ENCODE data around the gene CARMIL1.
A peak's percentile ranks its signal among the peaks of the same experiment; 100 is the strongest.
"Not testable (repeated sequence)": the region's sequence is repeated elsewhere in the genome, so short reads cannot be mapped to it uniquely, and the experiment has no call there.

The CARMIL1 gene

GRCh38 chr6:25277857-25278256 lies 1.3 kb upstream of the CARMIL1 start:
- no peak for DNase-seq

DNA sequence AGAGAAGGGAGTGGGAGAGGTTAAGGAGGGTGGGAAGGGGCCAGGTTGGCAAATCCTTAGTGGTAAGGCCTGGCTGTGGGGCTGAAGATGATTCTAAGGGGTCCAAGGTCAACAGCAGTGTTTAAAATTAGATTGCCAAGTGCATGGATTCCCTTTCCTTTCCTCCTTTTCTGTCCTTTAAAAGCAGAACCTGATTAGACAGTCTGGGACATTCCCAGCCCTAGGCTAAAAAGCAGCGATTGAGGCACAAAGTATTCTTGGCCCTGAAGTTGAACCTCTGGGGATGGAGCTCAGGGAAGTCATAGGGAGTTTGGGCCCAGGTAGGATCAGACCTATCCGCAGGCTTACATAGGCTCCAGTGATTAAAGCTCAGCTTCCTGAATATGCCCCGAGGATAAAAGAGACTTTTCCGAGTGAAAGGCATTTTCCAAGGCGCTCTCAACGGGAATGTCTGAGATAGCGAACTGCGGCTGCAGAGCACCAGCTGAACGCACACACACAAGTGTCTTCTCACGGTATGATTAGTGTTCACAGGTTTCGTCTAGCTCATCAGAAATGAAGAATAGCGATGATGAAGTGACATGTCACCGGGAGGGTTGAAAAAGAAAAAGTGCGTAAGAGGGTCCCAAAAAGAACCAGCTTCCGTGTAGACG lies 787 bp upstream of the CARMIL1 start:
- DNase-seq = no peak

DNA sequence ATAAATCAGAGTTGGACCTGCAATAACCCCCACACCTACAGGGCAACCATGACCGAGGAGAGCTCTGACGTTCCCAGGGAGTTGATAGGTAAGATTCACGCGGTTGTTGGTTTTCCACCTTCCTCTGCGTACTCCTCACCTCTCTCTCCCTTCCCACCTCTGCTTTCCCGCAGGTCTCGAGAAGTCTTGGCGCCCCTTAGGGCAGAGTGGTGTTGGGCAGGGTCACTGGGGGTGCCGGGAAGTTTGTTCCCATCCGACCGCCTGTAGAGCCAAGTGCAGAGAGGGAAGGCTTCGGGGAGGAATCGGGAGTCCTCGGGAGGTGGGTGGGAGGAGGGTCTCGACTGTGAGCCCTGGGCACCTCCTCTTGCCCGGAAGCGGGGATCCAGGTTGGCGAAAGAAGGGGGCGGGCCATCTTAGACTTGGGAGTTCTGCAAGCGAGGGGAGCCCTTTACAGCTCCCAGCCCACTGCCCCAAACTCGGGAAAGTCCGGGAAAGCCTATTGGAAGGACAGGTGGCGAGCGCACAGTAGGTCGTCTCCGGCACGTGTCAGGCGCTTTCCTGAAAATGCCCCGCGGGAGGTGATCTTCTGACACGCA lies 672 bp downstream of the CARMIL1 start:
- DNase-seq = peak; percentile 57

- DNase-seq = no peak
These were observed 1.3 kb downstream of the CARMIL1 start for GRCh38 chr6:25280344-25281074.

- DNase-seq = no peak
These were observed 7.7 kb downstream of the CARMIL1 start for GRCh38 chr6:25286891-25287290.

GRCh38 chr6:25287941-25288340 lies 8.8 kb downstream of the CARMIL1 start:
- no peak for DNase-seq

DNA sequence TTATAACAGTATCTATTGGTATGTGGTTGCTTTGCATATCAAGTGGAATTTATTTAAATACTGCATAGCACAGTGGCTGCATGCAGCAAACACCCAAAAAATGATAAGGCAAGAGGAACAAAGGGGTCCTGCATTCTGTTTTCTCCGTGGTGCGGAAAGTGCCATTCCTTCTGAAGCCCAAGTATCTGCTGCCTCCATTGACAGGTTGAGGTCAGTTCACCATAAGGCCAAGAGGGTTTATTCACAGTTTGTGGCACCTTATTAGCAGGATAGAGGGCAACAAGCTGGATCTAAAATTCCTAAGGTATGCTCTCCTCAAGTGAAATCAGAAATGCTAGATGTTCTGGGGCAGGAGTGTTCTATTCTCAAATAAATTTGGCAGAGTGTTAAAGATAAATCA lies 9.3 kb downstream of the CARMIL1 start:
- DNase-seq = no peak

DNA sequence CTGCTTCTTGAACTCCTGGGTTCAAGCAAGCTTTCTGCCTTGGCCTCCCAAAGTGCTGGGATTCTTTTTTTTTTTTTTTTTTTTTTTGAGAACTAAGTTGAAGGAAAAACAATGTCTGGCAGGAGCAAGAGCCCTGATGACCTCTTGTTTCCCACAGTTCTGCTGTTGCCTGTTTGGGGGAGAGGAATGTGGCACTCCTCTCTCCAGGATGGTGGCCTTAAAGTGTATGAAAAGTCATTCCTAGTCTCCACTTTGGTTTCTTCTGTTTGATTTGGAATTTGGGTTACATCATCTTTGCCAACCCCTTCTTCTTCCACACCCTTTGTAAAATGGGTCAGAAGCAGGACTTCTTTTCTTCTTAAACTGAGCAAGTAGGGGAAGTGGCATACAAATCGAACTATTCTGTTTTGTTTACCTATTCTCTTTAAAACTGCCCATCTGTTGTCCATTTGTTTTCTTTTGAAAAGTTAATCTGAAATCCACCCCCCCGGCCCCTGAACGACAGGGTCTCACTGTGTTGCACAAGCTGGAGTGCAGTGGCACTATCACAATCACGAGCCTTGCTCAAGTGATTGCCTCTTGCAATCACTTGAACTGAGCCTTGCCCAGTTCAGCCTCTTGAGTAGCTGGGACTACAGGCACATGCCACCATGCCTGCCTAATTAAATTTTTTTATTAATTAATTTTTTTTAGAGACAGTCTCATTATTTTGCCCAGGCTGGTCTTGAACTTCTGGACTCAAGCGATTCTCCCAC lies 11.3 kb downstream of the CARMIL1 start:
- DNase-seq = no peak

GRCh38 chr6:25292384-25292783 lies 13.2 kb downstream of the CARMIL1 start:
- DNase-seq = no peak

- no peak for DNase-seq
These were observed 16.5 kb downstream of the CARMIL1 start for GRCh38 chr6:25295651-25296050.

GRCh38 chr6:25296217-25296905 lies 17.2 kb downstream of the CARMIL1 start:
- no peak for DNase-seq

DNA sequence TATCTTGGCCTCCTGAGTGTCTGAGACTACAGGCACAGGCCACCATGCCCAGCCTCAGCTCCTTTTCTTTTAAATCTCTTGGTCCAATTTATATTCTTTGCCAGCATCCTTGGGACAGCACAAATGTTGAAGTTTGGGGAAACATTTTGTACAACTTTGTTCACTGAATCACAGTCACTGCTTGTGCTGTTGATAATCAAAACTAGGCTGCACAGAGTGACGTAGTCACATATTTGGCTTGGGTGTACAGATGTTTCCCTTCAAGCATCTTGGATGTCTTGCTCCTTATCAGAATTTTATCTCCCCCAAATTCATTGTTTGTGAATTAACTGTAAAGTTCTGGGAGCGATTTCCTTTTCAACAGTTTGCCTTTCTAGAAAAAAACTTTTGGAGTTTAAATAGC lies 17.9 kb downstream of the CARMIL1 start:
- DNase-seq = no peak

GRCh38 chr6:25297823-25298522 lies 18.8 kb downstream of the CARMIL1 start:
- no peak for DNase-seq

DNA sequence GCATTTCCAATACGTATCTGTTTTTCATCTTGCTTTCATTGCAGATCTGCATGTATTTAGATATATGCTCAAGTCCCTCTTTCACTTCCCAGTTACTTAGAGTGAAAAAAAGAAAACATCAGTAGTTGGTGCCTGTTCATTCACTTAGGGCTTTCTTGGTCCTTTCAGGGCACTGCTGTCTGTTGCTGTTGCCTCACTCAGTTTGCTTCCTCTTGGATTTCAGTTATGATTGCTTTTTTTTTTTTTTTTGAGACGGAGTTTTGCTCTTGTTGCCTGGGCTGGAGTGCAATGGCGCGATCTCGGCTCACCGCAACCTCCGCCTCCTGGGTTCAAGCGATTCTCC lies 19.3 kb downstream of the CARMIL1 start:
- not testable (repeated sequence) for DNase-seq

DNA sequence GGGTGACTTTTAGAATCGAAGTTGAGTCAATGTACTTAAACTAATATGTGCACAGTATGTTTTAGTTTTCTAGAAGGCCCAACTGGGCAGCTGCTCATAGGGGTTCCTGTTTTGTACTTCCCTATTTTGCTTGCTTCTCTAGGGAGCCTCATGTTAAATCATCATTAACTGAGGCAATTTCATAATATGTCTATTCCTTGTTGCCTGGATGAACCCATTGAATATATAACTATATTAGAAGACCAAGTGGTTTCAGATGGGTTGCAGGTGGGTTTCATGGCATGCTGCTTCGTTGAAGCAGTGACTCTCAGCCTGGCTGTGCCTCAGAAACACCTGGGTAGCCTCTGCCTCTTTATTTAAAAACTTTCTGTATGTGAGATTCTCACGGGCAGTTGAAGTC lies 22.2 kb downstream of the CARMIL1 start:
- DNase-seq = no peak

DNA sequence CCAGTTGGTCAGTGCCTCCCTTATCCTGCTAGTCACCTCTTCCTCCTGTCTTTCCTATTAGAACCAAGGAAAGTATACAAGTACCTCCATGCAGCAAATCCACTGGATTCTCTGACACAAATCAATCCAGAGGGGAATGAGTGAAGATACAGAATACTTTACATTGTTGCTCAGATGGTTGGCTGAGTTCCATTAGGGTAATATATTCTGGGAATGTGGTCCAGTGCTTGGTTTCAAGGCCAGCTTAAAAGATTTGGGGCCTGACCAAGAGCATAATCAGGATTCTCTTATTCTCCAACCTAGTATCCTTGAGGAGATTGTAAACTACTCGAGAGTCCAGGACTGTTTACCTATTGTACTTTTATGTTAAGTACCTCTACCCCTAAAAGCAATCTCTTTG lies 23.0 kb downstream of the CARMIL1 start:
- DNase-seq = no peak

GRCh38 chr6:25302677-25303128 lies 23.5 kb downstream of the CARMIL1 start:
- DNase-seq = no peak

DNA sequence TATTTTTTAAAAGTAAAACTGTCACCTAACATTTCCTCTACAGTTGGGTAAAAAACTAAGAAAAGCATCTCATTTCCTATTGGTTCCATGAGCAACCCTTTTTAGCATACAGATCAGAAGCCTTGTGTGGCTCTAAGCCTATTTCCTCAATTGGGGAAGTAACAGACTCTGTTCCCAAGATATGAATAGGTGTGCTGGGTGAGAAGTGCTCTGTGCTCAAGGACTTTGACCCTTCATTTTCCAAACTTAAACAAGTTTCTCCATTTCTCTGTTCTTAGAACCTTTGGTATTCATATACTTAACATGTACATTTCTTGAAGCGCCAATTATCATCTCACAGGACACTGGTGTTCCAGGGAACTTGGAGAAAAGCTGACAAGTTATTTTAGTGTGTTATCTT lies 24.1 kb downstream of the CARMIL1 start:
- DNase-seq = no peak

GRCh38 chr6:25306379-25306778 lies 27.2 kb downstream of the CARMIL1 start:
- DNase-seq = no peak

GRCh38 chr6:25307805-25308494 lies 28.8 kb downstream of the CARMIL1 start:
- DNase-seq = no peak

DNA sequence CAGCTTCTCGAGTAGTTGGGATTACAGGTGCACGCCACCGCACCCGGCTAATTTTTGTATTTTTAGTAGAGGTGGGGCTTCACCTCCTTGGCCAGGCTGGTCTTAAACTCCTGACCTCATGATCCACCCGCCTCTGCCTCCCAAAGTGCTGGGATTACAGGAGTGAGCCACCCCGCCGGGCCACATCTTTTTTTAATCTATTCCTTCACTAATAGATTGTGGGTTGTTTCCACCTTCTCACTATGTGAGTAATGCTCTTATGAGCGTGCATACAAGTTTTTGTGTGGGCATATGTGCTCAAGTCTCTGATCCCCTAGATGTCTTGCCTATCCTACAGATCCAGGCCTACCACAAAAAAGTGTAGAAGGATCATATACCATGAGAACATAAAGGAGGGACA lies 30.7 kb downstream of the CARMIL1 start:
- no peak for DNase-seq
